ENCODE data around the gene RNF13. TPM values are rescaled to one million over a fixed set of nuclear protein-coding genes. Genes with fewer than 3 reads are reported as not detected.
"Not testable (repeated sequence)": the region's sequence is repeated elsewhere in the genome, so short reads cannot be mapped to it uniquely, and the experiment has no call there.

Gene RNF13
- total and polyA plus RNA-seq, 4 experiments from 2014 or later, result 63.3 to 136 (median 98.7) TPM

DNA sequence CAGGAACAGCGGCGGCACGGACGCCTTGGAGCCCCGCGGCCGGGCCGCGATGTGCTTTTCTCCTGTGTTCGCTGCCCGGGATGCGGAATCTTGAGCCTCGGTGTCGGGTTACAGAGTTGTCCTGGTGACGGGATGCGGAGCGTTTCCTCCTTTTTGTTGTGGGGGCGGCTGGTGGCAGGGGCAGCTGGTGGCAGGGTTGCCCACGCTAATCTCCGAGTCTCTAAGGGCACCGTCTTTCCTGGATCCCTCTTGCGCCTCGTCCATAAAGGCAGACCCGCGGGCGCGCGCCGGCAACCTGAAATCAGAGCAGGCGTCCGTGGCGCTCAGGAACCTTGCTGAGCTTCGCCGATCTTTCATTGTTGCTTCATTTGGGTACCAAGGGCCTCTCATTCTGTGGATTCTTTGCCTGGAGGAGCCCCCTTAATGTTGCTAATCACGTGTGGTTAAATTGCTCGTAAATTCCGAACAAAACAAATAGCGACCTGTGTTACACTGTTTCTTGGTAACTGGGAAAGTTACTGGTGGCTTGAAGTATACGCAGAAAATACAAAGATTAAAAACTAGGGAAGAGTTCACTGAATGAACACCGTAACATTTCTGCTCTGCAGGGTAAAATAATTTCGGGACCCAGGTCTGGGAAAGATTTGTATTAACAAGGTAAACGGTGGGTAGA is 158.5 kb downstream of the RNF13 start:
- Histone ChIP-seq H3K4me1 (ENCODE audit: insufficient read depth, low read length) (peaks cover 12% of the 10 kb centered on the region), H3K4me3 (ENCODE audit: low read length in 2 of 2) (peak overlapping the region in 1 of 2 donors; percentile 67), H3K27me3 (ENCODE audit: insufficient read depth, low read length) (peaks cover 7% of the 10 kb centered on the region), H3K9me3 (ENCODE audit: control insufficient read depth in 1 of 2, low read length in 2 of 2) (no peaks in the 10 kb centered on the region), H3K36me3 (ENCODE audit: insufficient read depth, low read length) (no peaks in the 10 kb centered on the region), H3K27ac (ENCODE audit: low read depth, low read length) (no peak overlapping the region)
- peaks cover 0 to 10% of the 10 kb centered on the region in 2 donors for H3K36me3 Mint-ChIP-seq
- ChIA-PET CTCF (ENCODE audit: partially characterized antibody) (interaction anchor here (1.0 to 3.0 kb wide), 2 partner anchors 13 to 65 kb away, joined by 3 to 8 read pairs; no protein-coding TSS in a partner anchor), POLR2A (ENCODE audit: partially characterized antibody) (interaction anchor here (0.8 to 1.0 kb wide), 3 partner anchors 157 to 792 kb away, joined by 3 to 4 read pairs (median 3); partner anchors contain the start of gene SIAH2)
- H3K4me1 Mint-ChIP-seq, result peaks cover 13 to 20% (median 19%) of the 10 kb centered on the region in 4 donors
- DNase-seq, result peak in 4 of 5 donors; percentile 32 to 43 (median 34)
- peaks cover 9 to 18% of the 10 kb centered on the region in 2 donors for H3K27me3 Mint-ChIP-seq
- H3K9me3 Mint-ChIP-seq, result peaks cover 0 to 2% (median 0%) of the 10 kb centered on the region in 8 donors
- peak overlapping the region; percentile 95 to 97 (median 96) for H3K4me3 Mint-ChIP-seq
- intact Hi-C loops (cut with micrococcal nuclease), result loop anchor here (5.0 to 10.0 kb wide), 4 partner anchors 159 to 1231 kb away; partner anchors contain the start of genes EIF2A, GPR171, RNF13 and SELENOT
- H3K27ac Mint-ChIP-seq, result peak overlapping the region; percentile 25 to 95 (median 87)

DNA sequence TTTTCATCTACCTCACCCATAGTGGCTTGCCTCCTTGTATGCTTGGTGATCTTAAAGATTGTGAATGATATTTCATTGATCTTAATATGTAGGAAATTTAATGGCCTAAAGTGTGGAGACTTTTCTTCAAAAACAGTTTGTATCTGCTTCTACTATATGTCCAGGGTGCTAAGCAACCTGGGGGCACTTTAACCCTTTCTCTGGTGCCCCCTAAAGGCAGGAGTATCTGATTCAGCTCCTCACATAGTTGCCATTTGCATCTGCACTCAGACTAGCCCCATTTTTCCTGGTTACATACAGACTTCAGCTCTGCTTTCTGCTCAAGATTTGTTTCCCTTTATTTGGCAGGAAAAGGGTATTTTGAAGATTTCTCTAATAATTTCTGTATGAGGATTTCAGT is 162.9 kb downstream of the RNF13 start:
- no peak overlapping the region for H3K27ac Mint-ChIP-seq
- peaks cover 6 to 10% (median 8%) of the 10 kb centered on the region in 4 donors for H3K4me1 Mint-ChIP-seq
- H3K27me3 Mint-ChIP-seq, result peaks cover 12 to 18% of the 10 kb centered on the region in 2 donors
- H3K9me3 Mint-ChIP-seq, result peaks cover 0 to 2% (median 0%) of the 10 kb centered on the region in 8 donors
- Histone ChIP-seq H3K4me1 (ENCODE audit: insufficient read depth, low read length) (peaks cover 5% of the 10 kb centered on the region), H3K27me3 (ENCODE audit: insufficient read depth, low read length) (peaks cover 7% of the 10 kb centered on the region), H3K4me3 (ENCODE audit: low read length in 2 of 2) (no peak overlapping the region), H3K36me3 (ENCODE audit: insufficient read depth, low read length) (no peaks in the 10 kb centered on the region), H3K27ac (ENCODE audit: low read depth, low read length) (no peak overlapping the region), H3K9me3 (ENCODE audit: control insufficient read depth in 1 of 2, low read length in 2 of 2) (no peaks in the 10 kb centered on the region)
- no peak for DNase-seq
- H3K4me3 Mint-ChIP-seq, result no peak overlapping the region
- H3K36me3 Mint-ChIP-seq, result peaks cover 0 to 7% of the 10 kb centered on the region in 2 donors
- intact Hi-C loops (cut with micrococcal nuclease), result loop anchor here (10.0 kb wide), 1 partner anchor 629 kb away; the partner anchor contains the start of gene SELENOT
- POLR2A ChIA-PET (ENCODE audit: partially characterized antibody), result no interaction called here
- CTCF ChIA-PET (ENCODE audit: partially characterized antibody), result no interaction called here

GRCh38 chr3:149977386-149977785 is 164.4 kb downstream of the RNF13 start:
- Mint-ChIP-seq H3K4me3 (no peak overlapping the region), H3K9me3 (peaks cover 0 to 2% (median 0%) of the 10 kb centered on the region in 8 donors), H3K27me3 (peaks cover 5 to 10% of the 10 kb centered on the region in 2 donors), H3K36me3 (no peaks in the 10 kb centered on the region), H3K4me1 (peaks cover 0 to 6% (median 0%) of the 10 kb centered on the region in 4 donors), H3K27ac (no peak overlapping the region)
- intact Hi-C loops (cut with micrococcal nuclease), result loop anchor here (10.0 kb wide), 1 partner anchor 627 kb away; the partner anchor contains the start of gene SELENOT
- H3K27ac ChIP-seq (ENCODE audit: low read depth, low read length), result no peak overlapping the region
- no peaks in the 10 kb centered on the region for H3K27me3 ChIP-seq (ENCODE audit: insufficient read depth, low read length)
- DNase-seq, result no peak
- no peaks in the 10 kb centered on the region for H3K9me3 ChIP-seq (ENCODE audit: control insufficient read depth in 1 of 2, low read length in 2 of 2)
- H3K36me3 ChIP-seq (ENCODE audit: insufficient read depth, low read length), result no peaks in the 10 kb centered on the region
- POLR2A ChIA-PET (ENCODE audit: partially characterized antibody), result no interaction called here
- CTCF ChIA-PET (ENCODE audit: partially characterized antibody), result no interaction called here
- H3K4me3 ChIP-seq (ENCODE audit: low read length in 2 of 2), result no peak overlapping the region
- H3K4me1 ChIP-seq (ENCODE audit: insufficient read depth, low read length), result no peaks in the 10 kb centered on the region

GRCh38 chr3:149981979-149982378 is 169.0 kb downstream of the RNF13 start:
- H3K36me3 ChIP-seq (ENCODE audit: insufficient read depth, low read length); H3K4me1 ChIP-seq (ENCODE audit: insufficient read depth, low read length); DNase-seq; CTCF ChIA-PET (ENCODE audit: partially characterized antibody); H3K4me1 Mint-ChIP-seq; H3K9me3 ChIP-seq (ENCODE audit: control insufficient read depth in 1 of 2, low read length in 2 of 2); H3K9me3 Mint-ChIP-seq; H3K36me3 Mint-ChIP-seq; H3K27ac Mint-ChIP-seq; H3K27me3 ChIP-seq (ENCODE audit: insufficient read depth, low read length); H3K27ac ChIP-seq (ENCODE audit: low read depth, low read length); H3K27me3 Mint-ChIP-seq; POLR2A ChIA-PET (ENCODE audit: partially characterized antibody); intact Hi-C loops (cut with micrococcal nuclease); H3K4me3 ChIP-seq (ENCODE audit: low read length in 2 of 2); H3K4me3 Mint-ChIP-seq: not testable (repeated sequence)

DNA sequence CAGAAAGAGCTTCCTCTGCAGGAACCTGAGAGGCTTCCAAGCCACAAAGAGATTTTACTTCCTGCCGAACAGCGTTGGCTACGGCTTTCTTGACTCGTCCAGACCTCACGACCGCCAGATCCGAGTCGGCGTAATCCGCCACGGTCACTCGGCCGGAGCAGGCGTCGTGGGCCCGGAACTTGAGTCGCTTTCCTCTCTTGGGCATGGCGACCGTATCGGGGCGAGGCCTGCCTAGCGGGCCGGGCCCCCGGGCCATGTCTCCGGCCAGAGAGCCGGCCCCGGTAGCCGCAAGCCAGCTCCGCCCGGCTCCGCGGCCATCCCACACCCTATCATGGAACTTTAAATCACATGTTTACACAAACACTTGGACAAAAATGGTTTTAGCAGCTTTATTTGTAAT is 170.0 kb downstream of the RNF13 start:
- H3K4me1 ChIP-seq (ENCODE audit: insufficient read depth, low read length); H3K4me3 Mint-ChIP-seq; H3K27me3 Mint-ChIP-seq; DNase-seq; H3K27ac Mint-ChIP-seq; H3K4me3 ChIP-seq (ENCODE audit: low read length in 2 of 2); H3K27me3 ChIP-seq (ENCODE audit: insufficient read depth, low read length); POLR2A ChIA-PET (ENCODE audit: partially characterized antibody); H3K9me3 ChIP-seq (ENCODE audit: control insufficient read depth in 1 of 2, low read length in 2 of 2); CTCF ChIA-PET (ENCODE audit: partially characterized antibody); H3K36me3 Mint-ChIP-seq; intact Hi-C loops (cut with micrococcal nuclease); H3K36me3 ChIP-seq (ENCODE audit: insufficient read depth, low read length); H3K27ac ChIP-seq (ENCODE audit: low read depth, low read length); H3K9me3 Mint-ChIP-seq; H3K4me1 Mint-ChIP-seq: not testable (repeated sequence)

DNA sequence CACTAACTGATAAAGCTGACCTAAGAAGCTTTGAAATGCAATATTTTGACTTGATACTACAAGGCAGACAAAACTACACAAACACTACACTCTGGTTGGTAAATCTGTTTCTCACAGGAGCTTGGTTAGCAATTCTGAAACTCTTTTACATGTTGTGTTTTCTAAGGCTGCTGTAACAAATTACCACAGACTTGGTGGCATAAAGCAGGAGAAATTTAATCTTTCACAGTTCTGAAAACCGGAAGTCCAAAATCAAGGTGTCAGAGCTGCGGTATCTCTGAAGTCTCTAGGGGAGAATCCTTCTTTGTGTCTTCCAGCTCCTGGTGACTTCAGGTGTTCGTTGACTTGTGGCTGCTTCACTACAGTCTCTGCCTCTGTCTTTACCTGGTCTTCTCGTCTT is 170.6 kb downstream of the RNF13 start:
- Mint-ChIP-seq H3K27me3 (peaks cover 2 to 9% of the 10 kb centered on the region in 2 donors), H3K36me3 (no peaks in the 10 kb centered on the region), H3K4me1 (no peaks in the 10 kb centered on the region), H3K4me3 (no peak overlapping the region), H3K27ac (no peak overlapping the region), H3K9me3 (no peaks in the 10 kb centered on the region)
- H3K4me3 ChIP-seq (ENCODE audit: low read length in 2 of 2), result no peak overlapping the region
- CTCF ChIA-PET (ENCODE audit: partially characterized antibody), result no interaction called here
- DNase-seq, result no peak
- H3K9me3 ChIP-seq (ENCODE audit: control insufficient read depth in 1 of 2, low read length in 2 of 2), result no peaks in the 10 kb centered on the region
- no peaks in the 10 kb centered on the region for H3K36me3 ChIP-seq (ENCODE audit: insufficient read depth, low read length)
- POLR2A ChIA-PET (ENCODE audit: partially characterized antibody), result no interaction called here
- intact Hi-C loops (cut with micrococcal nuclease), result no loop called here
- no peaks in the 10 kb centered on the region for H3K27me3 ChIP-seq (ENCODE audit: insufficient read depth, low read length)
- H3K27ac ChIP-seq (ENCODE audit: low read depth, low read length), result no peak overlapping the region
- H3K4me1 ChIP-seq (ENCODE audit: insufficient read depth, low read length), result no peaks in the 10 kb centered on the region

GRCh38 chr3:149989307-149989706 is 176.3 kb downstream of the RNF13 start:
- no peaks in the 10 kb centered on the region for H3K27me3 ChIP-seq (ENCODE audit: insufficient read depth, low read length)
- DNase-seq, result no peak
- Mint-ChIP-seq H3K27ac (no peak overlapping the region), H3K27me3 (peaks cover 7 to 9% of the 10 kb centered on the region in 2 donors), H3K36me3 (peaks cover 0 to 3% of the 10 kb centered on the region in 2 donors), H3K4me1 (no peaks in the 10 kb centered on the region), H3K9me3 (peaks cover 0 to 20% (median 9%) of the 10 kb centered on the region in 8 donors), H3K4me3 (no peak overlapping the region)
- intact Hi-C loops (cut with micrococcal nuclease), result no loop called here
- H3K4me3 ChIP-seq (ENCODE audit: low read length in 2 of 2), result no peak overlapping the region
- H3K27ac ChIP-seq (ENCODE audit: low read depth, low read length), result no peak overlapping the region
- CTCF ChIA-PET (ENCODE audit: partially characterized antibody), result no interaction called here
- peaks cover 0 to 4% of the 10 kb centered on the region in 2 donors for H3K9me3 ChIP-seq (ENCODE audit: control insufficient read depth in 1 of 2, low read length in 2 of 2)
- POLR2A ChIA-PET (ENCODE audit: partially characterized antibody), result no interaction called here
- no peaks in the 10 kb centered on the region for H3K4me1 ChIP-seq (ENCODE audit: insufficient read depth, low read length)
- H3K36me3 ChIP-seq (ENCODE audit: insufficient read depth, low read length), result no peaks in the 10 kb centered on the region

All from CD4-positive, alpha-beta memory T cell (primary cell).